Activated CD8-positive, alpha-beta T cell treated with anti-CD3 and anti-CD28 coated beads, Interleukin-2, amount 10 ng/mL, durations not matched to agents 7 days and 5 days (primary cell): ENCODE results near the gene UFSP1. TPM values are rescaled to one million over a fixed set of nuclear protein-coding genes. Genes with fewer than 3 reads are reported as not detected.

ENCODE experiments used
- ATAC-seq: fragments of 150-1000 bp; cut with Tn5 transposase; one replicate; pipeline ENCODE4 v1.10.0; 2021; ENCODE audit warnings: moderate library complexity
- CTCF ChIA-PET: fragments of 350-600 bp; sonication (Branson Sonifier 250); formaldehyde crosslinking; loops from one replicate; lab custom pipeline; 2021; ENCODE audit warnings: antibody characterized with exemption; lab: Charles Lee
- POLR2A ChIA-PET: fragments of 350-600 bp; sonication (Branson Sonifier 250); formaldehyde crosslinking; loops from one replicate; lab custom pipeline; 2021; ENCODE audit warnings: antibody characterized with exemption; lab: Charles Lee
- DNase-seq: peaks from one replicate; pipeline ENCODE4 v3.0.0-alpha.2; 2020
- H3K27ac Mint-ChIP-seq: one replicate; pipeline ENCODE4 v1.8.0; 2021; ENCODE audit warnings: mild to moderate bottlenecking, mixed read lengths
- H3K27me3 Mint-ChIP-seq: one replicate; pipeline ENCODE4 v1.8.0; 2021; ENCODE audit warnings: low read depth, mixed read lengths
- H3K36me3 Mint-ChIP-seq: one replicate; pipeline ENCODE4 v1.8.0; 2021; ENCODE audit warnings: low read depth, mixed read lengths
- H3K4me1 Mint-ChIP-seq: one replicate; pipeline ENCODE4 v1.8.0; 2021; ENCODE audit warnings: low read depth, mixed read lengths
- H3K4me3 Mint-ChIP-seq: one replicate; pipeline ENCODE4 v1.8.0; 2021; ENCODE audit warnings: mild to moderate bottlenecking, mixed read lengths
- H3K9me3 Mint-ChIP-seq: one replicate; pipeline ENCODE4 v1.8.0; 2022; ENCODE audit warnings: mixed read lengths; ENCODE audit not compliant: insufficient read depth
- total RNA-seq, 2 experiments: library from RNA; stranded (reverse); gene quantifications; one replicate each; pipeline ENCODE4 v1.2.3, GENCODE V29; 2021

UFSP1 gene
- total RNA-seq, 2 experiments from 2014 or later, result 2.0 to 3.7 TPM

DNA sequence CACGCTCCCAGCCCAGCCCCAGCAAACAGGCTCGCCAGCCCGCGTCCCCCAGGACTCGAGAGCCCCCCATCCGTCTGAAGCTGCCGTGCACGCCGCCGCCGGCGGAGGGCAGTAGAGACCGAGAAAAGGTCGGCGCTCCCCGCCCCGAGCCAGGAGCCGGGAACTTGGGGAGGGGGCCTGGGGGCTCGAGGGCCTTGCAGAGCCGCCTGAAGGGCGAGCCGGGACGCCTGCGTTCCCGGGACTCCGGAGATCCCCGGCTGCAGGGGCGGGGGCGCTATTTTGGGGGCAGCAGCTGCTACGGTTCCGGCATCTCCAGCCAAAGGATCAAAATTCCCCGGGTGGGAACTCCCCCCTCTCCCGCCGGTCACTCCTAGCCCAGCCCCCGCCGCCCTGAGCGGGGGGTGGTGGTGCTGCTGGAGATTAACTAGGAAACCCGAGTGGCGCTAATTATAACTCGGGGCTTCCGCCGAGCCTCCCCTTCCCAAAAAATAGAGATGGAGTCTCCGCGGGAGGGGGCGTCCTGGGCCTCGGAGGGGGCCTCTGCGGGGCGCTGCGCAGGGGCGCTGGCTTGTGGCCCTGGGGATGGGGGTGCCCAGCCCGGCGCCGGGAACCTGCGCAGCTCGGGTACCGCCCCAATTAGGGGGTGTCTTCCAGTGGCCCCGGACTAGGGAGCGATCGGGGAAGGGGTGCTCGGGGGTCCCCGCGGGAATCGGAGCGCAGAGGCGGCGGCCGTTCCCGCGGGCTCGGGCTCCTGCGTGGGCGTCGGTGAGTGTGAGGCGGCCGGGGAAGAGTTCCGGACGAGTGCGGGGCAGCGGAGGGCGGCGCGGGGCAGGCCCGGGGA lies 5.6 kb upstream of the UFSP1 start:
- Mint-ChIP-seq H3K9me3 (no peaks in the 10 kb centered on the region), H3K4me3 (no peak overlapping the region), H3K4me1 (peaks cover 20% of the 10 kb centered on the region), H3K27ac (no peak overlapping the region), H3K36me3 (peaks cover 2% of the 10 kb centered on the region), H3K27me3 (peaks cover 38% of the 10 kb centered on the region)
- ChIA-PET POLR2A (interaction anchor here (1.5 kb wide), 1 partner anchor 163 kb away, joined by 4 read pairs; no protein-coding TSS in a partner anchor), CTCF (interaction anchor here (1.1 to 1.9 kb wide), 9 partner anchors 20 to 349 kb away, joined by 3 to 9 read pairs (median 5); partner anchors contain the start of genes POP7, SLC12A9 and SRRT)
- DNase-seq, result peak; percentile 56
- ATAC-seq, result peak; percentile 22

DNA sequence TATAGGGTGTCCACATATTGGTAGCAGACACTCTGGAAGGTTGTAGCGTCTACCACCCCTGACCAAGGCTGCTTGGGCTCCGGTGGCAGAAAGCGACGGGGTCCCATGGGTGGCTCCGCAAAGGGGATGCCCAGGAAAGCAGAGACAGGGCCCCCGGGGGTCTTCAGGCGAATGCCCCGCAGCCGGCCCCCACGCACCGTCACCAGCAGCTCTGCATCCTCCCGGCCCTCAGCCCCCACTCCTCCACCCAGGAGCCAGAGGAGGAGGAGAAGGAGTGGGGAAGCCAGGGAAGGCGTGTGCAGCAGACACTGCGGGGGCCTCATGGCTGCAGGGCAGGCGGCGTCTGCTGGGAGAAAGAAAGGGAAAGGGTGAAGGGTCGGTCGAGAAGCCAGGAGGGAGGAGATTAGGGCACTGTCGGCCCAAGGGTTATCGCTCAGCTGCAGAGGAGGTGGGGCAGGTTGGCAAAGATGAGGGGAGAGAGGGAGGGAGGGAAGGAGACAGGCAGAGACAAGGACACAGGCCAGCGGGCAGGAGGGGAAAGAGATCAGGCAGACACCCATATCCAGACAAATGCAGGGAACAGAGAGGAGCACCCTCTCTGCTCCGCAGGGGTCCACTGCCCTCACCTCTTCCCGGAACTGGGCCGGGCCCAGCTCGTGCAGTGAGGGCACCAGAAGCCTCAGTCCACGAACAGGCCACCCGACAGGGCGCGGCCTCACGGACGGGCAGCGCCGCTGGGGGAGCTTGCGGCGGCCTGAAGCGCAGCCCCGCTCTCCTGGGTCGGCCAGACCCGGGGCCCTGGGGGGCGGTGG lies 4.6 kb upstream of the UFSP1 start:
- peaks cover 38% of the 10 kb centered on the region for H3K27me3 Mint-ChIP-seq

DNA sequence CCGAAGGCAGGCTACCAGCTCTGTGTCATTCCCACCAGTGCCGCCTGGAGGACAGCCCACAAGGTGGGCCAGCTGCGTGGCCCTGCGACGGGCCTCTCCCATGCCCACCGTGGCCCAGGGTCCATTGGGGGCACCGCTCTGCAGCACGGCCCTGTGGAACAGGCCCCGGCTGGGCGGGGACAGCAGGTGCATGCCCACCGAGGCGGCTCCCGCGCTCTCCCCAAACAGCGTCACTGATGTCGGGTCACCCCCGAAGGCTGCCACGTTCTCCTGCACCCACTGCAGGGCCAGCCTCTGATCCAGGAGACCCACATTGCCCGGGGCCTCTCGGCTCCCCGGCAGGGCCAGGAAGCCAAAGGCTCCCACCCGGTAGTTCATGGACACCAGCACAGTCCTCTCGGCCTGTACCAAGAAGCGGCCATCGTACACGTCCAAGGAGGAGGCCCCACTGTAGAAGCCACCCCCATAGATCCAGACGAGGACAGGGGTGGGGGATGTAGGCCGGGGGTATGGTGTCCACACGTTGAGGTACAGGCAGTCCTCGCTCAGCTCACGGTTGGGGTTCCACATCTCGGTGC lies 3.9 kb upstream of the UFSP1 start:
- POLR2A ChIA-PET, result interaction anchor here (1.1 to 1.6 kb wide), 2 partner anchors 9 to 18 kb away, joined by 3 to 7 read pairs; partner anchors contain the start of gene SRRT
- H3K4me3 Mint-ChIP-seq, result no peak overlapping the region
- CTCF ChIA-PET, result interaction anchor here (1.2 to 1.5 kb wide), 2 partner anchors 41 to 166 kb away, joined by 3 to 8 read pairs; partner anchors contain the start of gene SLC12A9
- peaks cover 24% of the 10 kb centered on the region for H3K4me1 Mint-ChIP-seq
- ATAC-seq (no peak), DNase-seq (no peak)
- H3K27me3 Mint-ChIP-seq, result peaks cover 38% of the 10 kb centered on the region
- peaks cover 7% of the 10 kb centered on the region for H3K36me3 Mint-ChIP-seq
- no peak overlapping the region for H3K27ac Mint-ChIP-seq
- H3K9me3 Mint-ChIP-seq, result no peaks in the 10 kb centered on the region

More for the DNA sequence above, 4.6 kb upstream of the UFSP1 start:
- Mint-ChIP-seq H3K4me3 (no peak overlapping the region), H3K27ac (no peak overlapping the region), H3K9me3 (no peaks in the 10 kb centered on the region), H3K4me1 (peaks cover 21% of the 10 kb centered on the region), H3K36me3 (peaks cover 2% of the 10 kb centered on the region)
- CTCF ChIA-PET, result interaction anchor here (1.1 to 1.9 kb wide), 7 partner anchors 19 to 298 kb away, joined by 3 to 8 read pairs (median 5); partner anchors contain the start of genes POP7, SLC12A9 and SRRT
- no peak for DNase-seq
- ATAC-seq, result no peak
- POLR2A ChIA-PET, result interaction anchor here (1.1 to 1.6 kb wide), 3 partner anchors 10 to 164 kb away, joined by 3 to 7 read pairs (median 4); partner anchors contain the start of gene SRRT

DNA sequence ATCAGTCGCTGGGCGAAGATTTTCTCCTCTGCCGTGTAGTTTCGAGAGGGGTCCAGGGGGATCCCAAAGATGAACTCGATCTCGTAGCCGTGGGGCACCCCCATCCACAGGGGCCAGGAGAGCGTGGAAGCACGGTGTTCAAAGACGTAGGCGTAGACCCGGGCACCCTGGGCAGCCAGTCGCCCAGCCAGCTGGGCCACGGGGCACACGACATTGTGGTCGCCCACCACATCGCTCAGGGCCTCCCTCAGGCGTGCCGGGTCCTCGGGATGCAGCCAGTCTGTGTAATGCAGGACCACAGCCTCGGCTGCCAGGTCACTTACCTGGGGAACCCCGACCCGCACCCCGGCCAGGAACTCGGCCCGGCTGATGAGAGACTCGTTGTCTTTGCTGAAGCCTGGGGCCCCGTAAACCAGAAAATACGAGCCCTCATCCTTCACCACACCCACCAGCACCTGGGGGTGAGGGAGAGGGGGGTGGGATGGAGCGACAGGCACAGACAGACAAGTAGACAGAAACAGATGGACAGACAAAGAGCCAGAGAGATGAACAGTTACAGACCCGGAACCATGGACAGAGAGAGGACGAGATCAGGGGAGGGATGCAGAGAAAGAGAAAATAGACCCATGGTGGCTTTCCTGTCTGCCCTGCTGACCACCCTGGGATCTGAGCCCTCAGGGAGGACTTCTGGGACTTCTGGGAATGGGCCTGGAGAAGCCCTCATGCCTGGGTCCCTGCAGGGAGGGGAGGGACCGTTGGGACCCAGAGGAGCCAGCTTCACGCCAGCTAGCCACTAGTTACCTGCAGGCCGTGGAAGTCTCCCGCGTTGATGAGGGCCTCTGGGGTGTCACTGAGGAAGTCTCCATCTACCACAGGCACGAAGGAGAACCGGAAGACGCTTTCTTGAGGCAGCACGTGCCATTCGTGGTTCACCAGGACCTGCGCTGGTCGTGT lies 3.1 kb upstream of the UFSP1 start:
- no peak for DNase-seq
- no peak for ATAC-seq
- peaks cover 32% of the 10 kb centered on the region for H3K27me3 Mint-ChIP-seq
- CTCF ChIA-PET, result no interaction called here
- peaks cover 32% of the 10 kb centered on the region for H3K4me1 Mint-ChIP-seq
- H3K9me3 Mint-ChIP-seq, result no peaks in the 10 kb centered on the region
- no peak overlapping the region for H3K27ac Mint-ChIP-seq
- peaks cover 15% of the 10 kb centered on the region for H3K36me3 Mint-ChIP-seq
- POLR2A ChIA-PET, result interaction anchor here (1.0 to 1.6 kb wide), 3 partner anchors 9 to 17 kb away, joined by 3 to 7 read pairs (median 3); partner anchors contain the start of gene SRRT
- H3K4me3 Mint-ChIP-seq, result no peak overlapping the region

DNA sequence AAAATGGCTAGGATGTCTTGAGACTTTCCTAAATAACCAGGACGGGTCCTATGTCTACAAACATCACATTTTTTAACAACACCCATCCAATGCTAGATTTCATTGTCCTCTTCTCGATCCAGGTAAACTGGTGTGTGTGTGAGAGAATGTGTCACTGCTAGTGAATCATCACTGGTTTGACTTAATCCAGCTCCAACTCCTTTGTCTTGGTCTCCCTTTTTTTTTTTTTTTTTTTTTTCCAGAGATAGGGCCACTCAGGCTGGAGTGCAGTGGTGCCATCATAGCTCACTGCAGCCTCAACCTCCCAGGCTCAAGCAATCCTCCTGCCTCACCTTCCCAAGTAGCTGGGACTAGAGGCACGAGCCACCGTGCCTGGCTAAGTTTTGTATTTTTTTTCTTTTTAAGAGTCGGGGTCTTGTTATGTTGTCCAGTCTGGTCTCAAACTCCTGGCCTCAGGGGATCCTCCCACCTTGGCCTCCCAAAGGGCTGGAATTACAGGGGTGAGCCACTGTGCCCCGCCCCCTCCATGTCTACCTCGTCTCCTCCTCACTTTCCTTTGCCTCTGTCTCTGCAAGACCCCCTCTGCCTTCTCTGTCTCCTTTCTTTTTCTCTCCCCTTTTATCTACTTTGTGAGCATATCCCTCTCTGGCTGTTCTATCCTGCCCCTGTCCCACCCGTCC lies 2.2 kb upstream of the UFSP1 start:
- peak overlapping the region; percentile 41 for H3K27ac Mint-ChIP-seq
- CTCF ChIA-PET, result interaction anchor here (1.2 kb wide), 1 partner anchor 167 kb away, joined by 3 read pairs; no protein-coding TSS in a partner anchor
- no peaks in the 10 kb centered on the region for H3K9me3 Mint-ChIP-seq
- H3K4me1 Mint-ChIP-seq, result peaks cover 41% of the 10 kb centered on the region
- H3K27me3 Mint-ChIP-seq, result peaks cover 29% of the 10 kb centered on the region
- peak overlapping the region; percentile 56 for H3K4me3 Mint-ChIP-seq
- DNase-seq, result no peak
- H3K36me3 Mint-ChIP-seq, result peaks cover 24% of the 10 kb centered on the region
- ATAC-seq, result no peak
- POLR2A ChIA-PET, result interaction anchor here (1.0 kb wide), 1 partner anchor 17 kb away, joined by 3 read pairs; the partner anchor contains the start of gene SRRT

DNA sequence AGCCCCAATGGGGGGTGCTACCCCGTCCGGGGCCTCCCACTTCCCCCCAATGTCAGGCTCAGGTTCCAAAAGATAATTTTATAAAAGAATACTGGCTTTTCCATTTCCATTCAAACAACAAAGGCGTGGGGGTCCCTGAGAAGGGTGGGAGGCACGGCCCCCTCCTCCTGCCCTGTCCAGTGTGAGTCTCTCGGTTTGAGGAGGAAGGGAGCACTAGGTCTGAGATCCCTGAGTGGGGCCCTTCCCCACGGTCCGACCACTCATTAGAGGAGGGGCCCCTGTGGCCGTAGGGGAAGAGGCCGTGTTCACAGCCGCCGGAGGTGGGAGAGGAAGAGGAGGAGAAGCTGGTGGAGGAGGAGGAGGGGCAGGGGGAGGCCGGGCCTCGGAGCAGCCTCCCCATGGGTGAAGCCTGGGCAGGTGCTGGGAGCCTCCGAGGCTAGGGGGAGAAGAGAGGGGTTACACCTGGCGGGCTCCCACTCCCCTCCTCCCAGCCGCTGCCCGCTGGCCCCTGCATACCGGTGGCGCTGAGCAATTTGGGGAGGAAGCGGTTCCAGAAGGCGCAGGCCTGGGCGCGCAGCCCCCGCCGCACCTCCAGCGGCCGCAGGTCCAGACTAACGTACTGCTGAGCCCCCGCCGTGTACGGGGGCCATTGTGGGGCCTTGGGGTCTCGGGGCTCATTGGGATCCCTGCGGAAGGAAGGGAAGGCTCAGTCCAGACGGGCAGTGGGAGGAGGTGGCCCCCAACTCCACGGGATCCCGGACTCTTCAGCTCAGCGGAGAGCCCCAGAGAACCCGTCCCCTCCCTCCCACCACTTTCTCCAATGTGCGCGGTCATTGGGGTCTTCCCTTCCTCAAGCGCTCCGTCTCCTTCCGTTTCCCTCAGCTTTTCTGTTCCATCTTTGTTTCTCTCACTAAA lies 1.4 kb upstream of the UFSP1 start:
- Mint-ChIP-seq H3K27me3 (peaks cover 23% of the 10 kb centered on the region), H3K27ac (peak overlapping the region; percentile 57), H3K36me3 (peaks cover 30% of the 10 kb centered on the region), H3K4me3 (peak overlapping the region; percentile 82), H3K9me3 (no peaks in the 10 kb centered on the region), H3K4me1 (peaks cover 40% of the 10 kb centered on the region)
- ChIA-PET POLR2A (interaction anchor here (0.7 to 5.4 kb wide), 5 partner anchors 14 to 1531 kb away, joined by 3 to 115 read pairs (median 3); partner anchors contain the start of genes PLOD3, SRRT, TRIM56 and ZNHIT1), CTCF (interaction anchor here (1.2 to 1.4 kb wide), 3 partner anchors 16 to 168 kb away, joined by 3 to 13 read pairs (median 4); partner anchors contain the start of gene SRRT)
- DNase-seq, result no peak
- ATAC-seq, result no peak

DNA sequence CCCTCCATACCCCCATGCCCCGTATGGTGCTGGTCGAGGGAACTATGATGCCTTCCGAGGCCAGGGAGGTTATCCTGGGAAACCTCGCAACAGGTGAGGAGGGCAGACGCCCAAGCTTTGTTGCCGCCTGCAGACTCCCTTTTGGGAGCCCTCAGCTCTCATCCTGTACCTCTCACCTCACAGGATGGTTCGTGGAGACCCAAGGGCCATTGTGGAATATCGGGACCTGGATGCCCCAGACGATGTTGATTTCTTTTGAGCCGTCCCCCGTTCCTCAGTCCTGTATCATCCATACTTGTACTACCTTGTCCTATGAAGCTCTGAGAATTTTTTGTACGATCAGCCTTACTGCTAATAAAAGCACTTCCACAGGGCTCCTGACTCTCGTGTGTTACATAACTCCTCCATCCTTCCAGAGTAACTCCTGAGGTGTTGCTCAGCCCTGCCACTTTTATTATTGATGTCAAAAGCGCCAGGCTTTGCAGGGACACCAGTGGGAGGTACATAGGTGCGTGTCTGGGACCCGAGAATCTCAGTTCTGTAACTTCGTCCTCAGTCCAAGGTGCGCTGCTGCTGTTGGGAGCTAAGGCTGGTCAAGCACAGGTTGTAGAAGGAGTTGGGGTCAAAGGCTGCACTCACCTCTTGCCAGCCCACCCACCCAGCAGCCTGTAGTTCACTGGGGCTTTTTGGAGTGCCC lies 1.1 kb downstream of the UFSP1 start:
- ChIA-PET CTCF (interaction anchor here (0.6 to 2.8 kb wide), 4 partner anchors 13 to 273 kb away, joined by 3 to 15 read pairs (median 9); partner anchors contain the start of genes SLC12A9 and SRRT), POLR2A (interaction anchor here (0.7 to 5.4 kb wide), 3 partner anchors 12 to 329 kb away, joined by 3 to 115 read pairs (median 3); partner anchors contain the start of genes PLOD3, SRRT and ZNHIT1)
- H3K4me1 Mint-ChIP-seq, result peaks cover 56% of the 10 kb centered on the region
- H3K4me3 Mint-ChIP-seq, result peak overlapping the region; percentile 82
- ATAC-seq (no peak), DNase-seq (no peak)
- H3K9me3 Mint-ChIP-seq, result no peaks in the 10 kb centered on the region
- peak overlapping the region; percentile 91 for H3K27ac Mint-ChIP-seq
- peaks cover 52% of the 10 kb centered on the region for H3K36me3 Mint-ChIP-seq
- H3K27me3 Mint-ChIP-seq, result peaks cover 16% of the 10 kb centered on the region

DNA sequence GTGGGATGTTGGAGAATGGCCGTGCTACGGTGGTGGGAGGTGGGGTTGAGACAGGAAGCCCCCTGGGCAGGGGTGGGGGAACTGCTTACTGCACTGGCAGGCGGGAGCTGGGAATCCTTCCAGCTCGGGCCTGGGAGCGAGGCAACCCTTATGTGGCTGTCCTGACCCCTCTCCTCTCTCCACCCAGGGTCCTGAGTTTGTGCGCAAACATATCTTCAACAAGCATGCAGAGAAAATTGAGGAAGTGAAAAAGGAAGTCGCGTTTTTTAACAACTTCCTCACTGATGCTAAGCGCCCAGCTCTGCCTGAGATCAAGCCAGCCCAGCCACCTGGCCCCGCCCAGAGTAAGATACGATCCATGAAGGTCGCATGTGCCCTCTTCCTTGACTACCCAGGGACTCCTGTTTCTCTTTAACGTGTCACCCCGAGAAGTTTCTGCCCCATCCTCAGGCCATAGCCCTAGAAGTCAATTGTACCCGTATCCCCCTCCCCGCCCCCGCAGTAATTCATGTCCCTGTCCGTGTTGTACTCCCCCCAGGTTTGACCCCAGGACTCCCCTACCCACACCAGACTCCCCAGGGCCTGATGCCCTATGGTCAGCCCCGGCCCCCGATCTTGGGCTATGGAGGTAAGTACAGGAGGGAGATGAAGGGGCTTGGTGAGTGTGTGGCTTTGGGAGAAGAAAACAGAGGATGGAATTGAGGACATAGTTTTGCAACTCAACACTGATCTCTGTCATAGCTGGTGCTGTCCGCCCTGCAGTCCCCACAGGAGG lies 1.8 kb downstream of the UFSP1 start:
- POLR2A ChIA-PET, result interaction anchor here (0.8 to 5.4 kb wide), 4 partner anchors 11 to 304 kb away, joined by 3 to 115 read pairs (median 4); partner anchors contain the start of genes SRRT and TRIM56
- ATAC-seq (peak; percentile 37), DNase-seq (peak; percentile 82)
- Mint-ChIP-seq H3K4me1 (peaks cover 62% of the 10 kb centered on the region), H3K36me3 (peaks cover 58% of the 10 kb centered on the region), H3K9me3 (no peaks in the 10 kb centered on the region), H3K27ac (peak overlapping the region; percentile 91), H3K27me3 (peaks cover 12% of the 10 kb centered on the region), H3K4me3 (peak overlapping the region; percentile 82)
- CTCF ChIA-PET, result interaction anchor here (0.6 to 2.8 kb wide), 6 partner anchors 13 to 190 kb away, joined by 3 to 15 read pairs (median 4); partner anchors contain the start of genes POP7, SLC12A9 and SRRT
